Ureter (tissue), 1 donor: ENCODE data around the gene RIN2. TPM values are rescaled to one million over a fixed set of nuclear protein-coding genes. Genes with fewer than 3 reads are reported as not detected.
A peak's percentile ranks its signal among the peaks of the same experiment; 100 is the strongest.
"Not testable (repeated sequence)": the region's sequence is repeated elsewhere in the genome, so short reads cannot be mapped to it uniquely, and the experiment has no call there.

Experiments
- DNase-seq: peaks from one replicate; pipeline ENCODE4 v3.0.0-alpha.2; 2020; ENCODE audit warnings: low spot score
- total RNA-seq: library from RNA; stranded (reverse); gene quantifications from one replicate; pipeline ENCODE4 v1.2.4, GENCODE V29; 2023
- donor health status: DM: yes; HTN: yes; CAD: no.

Gene RIN2
- total RNA-seq, 1 donor from 2014 or later = 70.4 TPM

GRCh38 chr20:19737025-19737424 is 21.0 kb upstream of the RIN2 start:
- DNase-seq = no peak

DNA sequence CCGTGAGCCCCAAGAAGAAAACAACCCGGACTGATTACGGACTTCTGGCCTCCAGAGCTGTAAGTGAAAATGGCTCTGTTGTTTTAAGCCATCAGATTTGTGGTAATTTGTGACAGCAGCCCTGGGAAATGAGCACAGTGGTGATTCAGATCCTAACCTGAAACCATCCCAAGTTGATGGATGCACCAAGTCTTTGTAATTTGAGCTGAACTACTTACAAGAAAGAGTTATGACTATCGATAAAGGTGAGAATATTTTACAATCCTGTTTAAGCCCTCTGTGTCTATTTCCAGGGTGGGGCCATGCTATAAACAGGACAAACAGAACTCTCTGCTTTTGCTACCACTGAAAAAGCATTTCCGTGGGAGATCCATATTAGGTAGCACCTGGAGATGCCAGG is 19.1 kb upstream of the RIN2 start:
- no peak for DNase-seq

DNA sequence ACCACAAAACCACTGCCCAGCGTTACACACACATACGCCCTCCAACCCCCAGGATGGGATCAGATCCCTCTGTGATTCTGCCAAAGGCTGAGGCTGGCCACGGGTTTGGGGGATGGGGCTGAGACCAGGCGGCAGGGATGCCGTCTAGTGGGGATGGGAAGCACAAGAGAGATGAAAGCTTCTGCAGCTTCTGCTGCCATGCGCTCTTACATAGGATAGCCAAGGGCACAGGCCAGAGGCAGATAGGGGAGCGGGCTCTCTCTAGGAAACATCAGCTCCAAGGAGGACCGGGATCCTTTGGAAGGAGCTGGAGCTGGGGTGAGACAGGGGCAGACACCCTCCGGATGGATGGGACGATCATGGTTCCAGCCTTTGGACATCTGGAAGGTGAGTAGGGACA is 18.7 kb upstream of the RIN2 start:
- no peak for DNase-seq

DNA sequence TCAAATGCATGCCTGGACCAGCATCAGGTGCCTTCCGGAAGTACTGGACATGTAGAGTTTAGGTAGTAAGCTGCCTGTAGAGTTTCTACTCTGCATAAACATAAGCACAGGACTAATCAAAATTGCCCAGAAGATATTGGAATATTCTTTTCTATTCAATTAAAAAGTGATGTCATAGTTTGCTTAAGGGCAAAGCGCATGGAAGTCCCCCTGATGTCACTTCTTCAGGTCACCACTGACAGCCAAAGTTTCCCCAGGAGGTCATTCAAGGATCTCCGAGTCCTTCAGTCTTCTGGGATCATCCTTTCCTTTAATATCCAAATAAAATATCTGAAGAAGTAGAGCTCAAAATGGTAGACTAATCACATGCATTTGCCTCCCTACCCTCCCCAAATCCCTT is 17.5 kb upstream of the RIN2 start:
- DNase-seq = no peak

- no peak for DNase-seq
These were observed 16.1 kb upstream of the RIN2 start for GRCh38 chr20:19741924-19742323.

DNA sequence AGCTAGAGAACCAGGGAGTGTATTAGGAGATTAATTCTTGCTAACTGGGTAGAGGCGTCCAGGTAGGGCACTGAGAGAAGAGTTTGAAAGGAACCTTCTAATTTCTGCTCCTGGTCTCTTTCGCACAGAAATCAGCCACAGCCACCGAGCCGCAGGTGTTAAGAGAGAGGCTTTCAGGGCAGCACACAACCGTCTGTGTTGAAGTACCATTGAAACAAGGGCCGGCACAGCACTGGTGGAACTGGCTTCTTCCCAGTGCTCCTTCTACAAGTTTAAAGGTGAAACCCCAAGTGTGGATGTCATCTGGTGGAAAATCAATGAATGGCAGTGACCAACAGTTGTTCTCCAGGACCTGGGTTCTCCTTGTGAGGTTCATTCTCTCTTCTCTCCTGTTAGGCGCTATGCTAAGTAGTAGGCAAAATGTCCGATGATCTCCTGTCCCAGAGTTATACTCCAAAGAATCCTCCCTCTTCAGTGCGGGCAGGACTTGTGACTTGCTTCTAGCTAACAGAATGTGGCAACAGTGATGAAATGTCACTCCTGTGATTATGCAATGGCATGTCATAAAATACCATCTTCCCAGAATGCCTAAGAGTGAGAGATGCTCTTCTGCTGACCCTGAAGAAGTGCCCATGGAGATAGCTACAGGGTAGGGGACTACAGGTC is 15.0 kb upstream of the RIN2 start:
- DNase-seq = no peak

- no peak for DNase-seq
These were observed 14.4 kb upstream of the RIN2 start for GRCh38 chr20:19743640-19743995.

GRCh38 chr20:19745106-19745505 is 13.0 kb upstream of the RIN2 start:
- no peak for DNase-seq

DNA sequence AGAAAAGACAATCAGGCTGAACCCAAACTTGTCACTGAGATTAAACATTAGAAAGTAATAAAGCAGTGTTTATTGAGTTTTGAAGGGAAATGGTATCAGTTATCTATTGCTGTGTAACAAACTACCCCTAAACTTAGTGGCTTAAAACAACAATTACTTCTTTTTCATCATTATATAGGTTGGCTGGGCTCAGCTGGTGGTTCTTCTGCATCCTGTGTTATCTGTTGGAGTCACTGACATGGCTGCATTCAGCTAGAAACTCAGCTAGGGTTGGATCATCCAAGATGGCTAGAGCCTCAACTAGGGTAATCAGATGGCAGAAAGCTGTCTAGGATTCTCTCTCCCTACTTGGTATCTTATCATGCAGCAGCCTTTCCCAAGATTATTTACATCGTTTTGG is 12.5 kb upstream of the RIN2 start:
- DNase-seq = no peak

DNA sequence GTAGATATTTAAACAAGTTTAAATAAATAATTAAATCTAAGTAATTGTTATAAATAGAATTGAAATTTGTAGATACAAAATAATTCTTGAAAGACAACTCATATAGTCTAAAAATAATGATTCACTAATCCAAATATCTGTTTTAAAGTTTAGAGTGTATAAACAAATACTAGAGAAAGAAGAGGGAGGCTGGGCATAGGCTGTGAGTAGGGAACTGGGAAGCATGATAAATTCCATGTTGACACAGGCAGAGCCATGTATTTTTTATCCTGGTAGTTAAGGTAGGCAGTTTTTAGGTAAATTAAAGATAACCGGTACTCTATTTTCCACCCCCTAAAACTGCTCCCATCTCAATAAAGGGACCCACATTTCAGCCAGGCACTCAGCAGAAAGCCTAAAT is 11.7 kb upstream of the RIN2 start:
- no peak for DNase-seq

DNA sequence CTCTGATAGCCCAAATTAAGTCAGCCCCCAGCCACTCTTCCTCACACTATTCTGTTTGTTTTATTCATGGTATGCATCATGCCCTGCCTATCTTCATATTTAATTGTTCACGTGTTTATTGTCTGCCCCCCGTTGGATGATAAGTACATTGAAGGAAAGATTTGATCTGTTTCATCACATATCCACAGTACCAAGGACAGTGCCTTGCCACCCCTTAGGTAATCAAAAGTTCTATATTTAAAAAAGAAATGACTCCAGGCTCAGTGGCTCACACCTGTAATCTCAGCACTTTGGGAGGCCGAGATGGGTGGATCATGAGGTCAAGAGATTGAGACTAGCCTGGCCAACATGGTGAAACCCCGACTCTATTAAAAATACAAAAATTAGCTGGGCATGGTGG is 10.2 kb upstream of the RIN2 start:
- DNase-seq = no peak

GRCh38 chr20:19748681-19749080 is 9.4 kb upstream of the RIN2 start:
- no peak for DNase-seq

GRCh38 chr20:19749618-19750071 is 8.4 kb upstream of the RIN2 start:
- DNase-seq = no peak

GRCh38 chr20:19750101-19750606 is 7.9 kb upstream of the RIN2 start:
- DNase-seq = no peak

DNA sequence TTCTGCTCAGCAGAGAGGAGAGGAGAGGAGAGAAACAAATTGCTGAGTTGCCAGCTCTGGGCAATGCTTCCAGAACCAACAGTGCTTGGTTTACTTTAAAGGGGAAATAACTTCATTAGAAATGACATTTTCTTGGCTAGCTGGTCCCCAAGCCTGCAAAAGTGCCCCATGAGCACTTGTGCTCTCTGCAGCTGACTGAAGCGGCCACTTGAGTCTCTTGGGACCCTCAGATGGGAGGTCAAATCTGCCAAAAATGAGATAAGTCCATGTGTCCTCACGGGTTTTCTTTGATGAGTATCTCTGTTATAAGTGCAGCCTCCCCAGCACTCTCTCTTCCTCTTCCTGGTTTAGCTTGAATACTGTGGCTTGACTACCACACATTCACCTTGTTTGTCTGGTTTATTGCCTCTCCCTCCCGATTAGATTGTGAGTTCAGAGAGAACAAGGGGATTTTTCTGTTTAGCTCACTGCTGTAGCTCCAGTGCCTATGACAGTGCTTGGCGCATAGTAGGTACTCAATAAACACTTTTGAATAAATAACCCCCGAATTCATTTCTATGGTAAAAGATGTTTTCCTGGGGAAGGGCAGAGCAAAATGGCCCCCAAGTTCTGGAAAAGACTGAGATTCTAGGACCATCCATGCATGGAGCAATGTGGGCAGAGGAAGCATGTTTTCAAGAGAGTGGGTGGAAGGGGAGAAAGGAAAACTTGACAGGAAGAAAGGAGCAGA is 7.0 kb upstream of the RIN2 start:
- DNase-seq = no peak

DNA sequence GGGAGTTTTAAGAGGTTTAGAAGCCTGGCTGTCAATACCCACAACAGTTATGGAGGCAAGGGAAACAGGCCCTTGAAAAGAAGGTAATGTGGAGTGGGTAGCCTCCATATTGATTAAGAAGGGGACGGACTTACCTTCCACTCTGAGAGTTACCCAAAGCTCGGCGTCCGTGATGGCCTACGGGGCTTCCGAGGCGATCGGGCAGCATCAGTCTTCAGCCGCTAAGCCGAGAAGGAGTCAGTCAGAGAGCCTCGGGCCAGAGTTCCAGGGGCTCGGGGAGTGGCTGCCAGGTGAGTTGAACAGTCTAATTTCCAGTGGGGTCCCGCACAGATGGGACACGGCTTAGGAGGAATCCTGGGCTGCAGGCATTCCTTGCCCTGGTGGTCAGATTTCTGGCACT is 3.9 kb upstream of the RIN2 start:
- DNase-seq = not testable (repeated sequence)

DNA sequence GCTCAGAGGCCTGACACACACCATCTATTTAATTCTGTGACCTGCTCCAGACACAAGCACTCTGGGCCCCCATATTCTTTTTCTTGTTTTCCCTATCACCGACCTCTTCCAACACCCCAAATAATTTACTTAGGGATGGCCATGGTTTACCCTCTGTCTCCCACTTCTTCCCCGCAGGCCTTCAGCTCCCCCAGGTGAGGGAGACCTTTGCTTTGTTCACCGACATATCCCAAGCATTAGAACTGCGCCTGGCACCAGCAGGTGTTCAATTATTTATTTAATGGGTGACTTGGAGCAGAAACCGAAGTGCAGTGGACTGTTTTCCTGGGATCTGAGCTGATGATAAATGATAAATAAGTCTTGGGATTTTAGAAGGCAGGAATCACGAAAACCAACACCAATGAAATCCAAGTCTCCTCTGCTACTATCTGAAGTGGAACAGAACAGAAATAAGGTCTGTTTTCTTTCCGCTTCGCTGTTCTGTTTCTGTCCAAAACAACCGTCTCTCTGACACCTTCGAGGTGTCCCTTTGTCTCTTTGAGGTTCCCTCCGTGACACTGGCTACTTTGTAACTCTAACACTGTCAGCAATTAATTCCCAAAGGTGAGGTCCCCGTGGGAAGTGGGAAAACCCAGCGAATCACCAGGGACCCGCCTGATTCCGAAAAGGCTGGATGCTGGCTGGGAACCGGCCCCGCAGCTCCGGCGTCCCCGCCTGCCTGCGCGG is 1.1 kb upstream of the RIN2 start:
- peak; percentile 38 for DNase-seq

DNA sequence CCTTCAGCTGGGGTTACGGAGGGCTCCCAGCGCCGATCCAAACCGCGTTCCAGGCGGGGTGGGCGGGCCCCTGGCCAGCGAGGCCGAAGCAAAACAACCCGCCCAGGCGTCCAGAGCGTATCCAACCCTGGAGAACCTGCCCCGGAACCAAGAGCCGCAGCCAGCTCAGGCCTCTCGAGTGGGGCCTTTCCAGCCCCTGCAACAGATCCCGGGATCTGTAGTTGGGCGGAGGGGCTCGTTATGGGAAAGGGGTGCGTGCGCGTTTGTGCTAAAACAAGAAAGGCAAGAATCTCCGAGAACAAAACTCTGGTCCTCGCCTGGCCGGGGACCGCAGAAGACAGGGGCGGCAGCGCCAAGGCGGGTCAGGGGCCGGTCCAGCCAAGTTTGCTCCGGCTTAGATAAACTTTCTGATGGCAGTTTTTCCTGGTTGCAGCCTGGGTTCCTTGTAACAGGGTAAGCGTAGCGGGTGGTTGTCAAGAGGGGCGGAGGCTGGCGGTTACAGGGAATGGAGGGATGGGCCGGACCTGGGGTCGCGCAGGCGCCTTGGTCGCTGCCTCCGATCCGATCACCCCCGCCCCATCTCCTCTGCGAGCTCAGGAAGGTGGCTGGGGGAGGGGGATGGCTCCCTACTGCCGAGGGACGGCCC is 448 bp upstream of the RIN2 start:
- peak; percentile 91 for DNase-seq

GRCh38 chr20:19758501-19759331 is 658 bp downstream of the RIN2 start:
- peak; percentile 70 for DNase-seq

DNA sequence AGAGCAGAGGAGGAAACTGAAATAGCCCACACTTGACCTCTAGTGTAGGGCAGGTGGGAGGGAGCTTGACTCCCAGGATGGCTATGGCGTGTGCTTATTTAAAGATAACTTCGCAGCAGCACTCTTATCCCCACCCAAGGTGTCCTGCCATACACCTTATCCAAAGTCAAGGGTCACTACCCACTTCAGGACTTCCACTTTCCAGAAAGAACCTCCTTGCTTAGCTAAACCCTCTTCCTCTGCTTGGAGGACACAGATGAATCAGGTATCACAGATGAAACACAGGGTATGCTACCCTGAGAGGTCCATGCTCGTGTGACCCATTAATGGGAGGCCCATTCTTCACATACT is 2.3 kb downstream of the RIN2 start:
- DNase-seq = peak; percentile 30

DNA sequence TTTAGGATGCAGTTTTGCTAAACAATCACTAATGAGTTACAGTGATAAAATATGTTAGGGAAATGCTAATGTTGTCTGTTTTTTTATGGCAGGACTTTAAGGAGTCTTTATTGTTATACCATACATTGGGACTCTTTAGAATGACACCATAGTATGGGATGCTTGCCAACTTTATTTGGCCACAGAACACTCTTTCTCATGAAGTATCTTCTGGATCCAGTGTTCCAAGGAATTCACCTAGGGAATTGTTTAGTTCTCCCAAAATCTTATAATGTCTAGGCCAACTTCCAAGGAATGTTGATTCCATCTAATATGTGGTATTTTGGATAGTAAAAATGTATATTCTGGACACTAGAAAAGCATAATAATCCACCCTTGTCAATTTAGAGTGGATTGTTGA is 3.3 kb downstream of the RIN2 start:
- peak; percentile 8 for DNase-seq
